Measurements from ENCODE around the gene SLC1A2.

Gene SLC1A2

DNA sequence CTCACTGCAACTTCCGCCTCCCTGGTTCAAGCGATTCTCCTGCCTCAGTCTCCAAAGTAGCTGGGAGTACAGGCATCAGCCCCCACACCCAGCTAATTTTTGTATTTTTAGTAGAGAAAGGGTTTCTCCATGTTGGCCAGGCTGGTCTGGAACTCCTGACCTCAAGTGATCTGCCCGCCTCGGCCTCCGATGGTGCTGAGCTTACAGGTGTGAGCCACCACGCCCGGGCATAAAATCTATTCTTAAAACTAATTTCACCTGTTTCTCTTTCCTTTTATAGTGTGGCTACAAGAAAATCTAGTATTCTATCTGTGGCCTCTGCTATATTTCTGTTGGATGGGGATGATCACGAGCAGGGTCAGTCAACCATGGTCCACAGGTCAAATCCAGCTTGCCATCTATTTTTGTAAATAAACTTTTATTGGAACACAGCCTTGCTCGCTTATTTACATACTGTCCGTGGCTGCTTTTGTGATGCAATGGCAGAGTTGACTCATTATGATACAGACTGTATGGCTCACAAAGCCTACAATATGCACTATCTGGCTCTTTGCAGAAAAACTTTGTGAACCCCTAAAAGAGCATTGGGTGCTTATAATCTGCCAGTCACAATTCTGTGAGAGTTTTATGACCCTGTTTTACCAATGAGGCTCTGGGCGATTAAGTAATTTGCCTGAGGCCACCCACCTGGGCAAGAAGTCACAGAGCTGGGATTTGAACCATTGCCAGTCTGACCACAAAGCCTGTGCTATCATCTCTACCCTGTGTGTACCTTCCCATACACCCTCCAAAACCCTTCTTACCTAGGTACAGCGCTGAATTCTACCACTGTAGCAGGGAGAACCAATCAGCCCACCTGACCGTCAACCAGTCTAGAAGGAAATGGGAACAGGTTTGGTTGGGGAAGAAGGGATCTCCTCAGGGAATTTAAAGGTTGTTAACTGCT lies 28.3 kb downstream of the SLC1A2 start:
- Histone ChIP-seq H3K4me3 (replicated peaks; ENCODE audit: low read depth, low read length) (peak overlapping the region; percentile 19; the same call in 1 of the 2 replicates), H3K36me3 (ENCODE audit: control insufficient read depth, insufficient read depth, low read length) (no peaks in the 10 kb centered on the region), H3K27me3 (replicated peaks; ENCODE audit: control insufficient read depth, insufficient read depth, low read length) (no peaks in the 10 kb centered on the region)
- peak; percentile 79 for DNase-seq (ENCODE audit: extremely low read depth, insufficient read length)
- TF ChIP-seq, protein P1, sequence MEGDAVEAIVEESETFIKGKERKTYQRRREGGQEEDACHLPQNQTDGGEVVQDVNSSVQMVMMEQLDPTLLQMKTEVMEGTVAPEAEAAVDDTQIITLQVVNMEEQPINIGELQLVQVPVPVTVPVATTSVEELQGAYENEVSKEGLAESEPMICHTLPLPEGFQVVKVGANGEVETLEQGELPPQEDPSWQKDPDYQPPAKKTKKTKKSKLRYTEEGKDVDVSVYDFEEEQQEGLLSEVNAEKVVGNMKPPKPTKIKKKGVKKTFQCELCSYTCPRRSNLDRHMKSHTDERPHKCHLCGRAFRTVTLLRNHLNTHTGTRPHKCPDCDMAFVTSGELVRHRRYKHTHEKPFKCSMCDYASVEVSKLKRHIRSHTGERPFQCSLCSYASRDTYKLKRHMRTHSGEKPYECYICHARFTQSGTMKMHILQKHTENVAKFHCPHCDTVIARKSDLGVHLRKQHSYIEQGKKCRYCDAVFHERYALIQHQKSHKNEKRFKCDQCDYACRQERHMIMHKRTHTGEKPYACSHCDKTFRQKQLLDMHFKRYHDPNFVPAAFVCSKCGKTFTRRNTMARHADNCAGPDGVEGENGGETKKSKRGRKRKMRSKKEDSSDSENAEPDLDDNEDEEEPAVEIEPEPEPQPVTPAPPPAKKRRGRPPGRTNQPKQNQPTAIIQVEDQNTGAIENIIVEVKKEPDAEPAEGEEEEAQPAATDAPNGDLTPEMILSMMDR (IDR thresholded peaks at IDR 0.05; ENCODE audit: insufficient read depth, low read length, poor library complexity, severe bottlenecking), result no peak

DNA sequence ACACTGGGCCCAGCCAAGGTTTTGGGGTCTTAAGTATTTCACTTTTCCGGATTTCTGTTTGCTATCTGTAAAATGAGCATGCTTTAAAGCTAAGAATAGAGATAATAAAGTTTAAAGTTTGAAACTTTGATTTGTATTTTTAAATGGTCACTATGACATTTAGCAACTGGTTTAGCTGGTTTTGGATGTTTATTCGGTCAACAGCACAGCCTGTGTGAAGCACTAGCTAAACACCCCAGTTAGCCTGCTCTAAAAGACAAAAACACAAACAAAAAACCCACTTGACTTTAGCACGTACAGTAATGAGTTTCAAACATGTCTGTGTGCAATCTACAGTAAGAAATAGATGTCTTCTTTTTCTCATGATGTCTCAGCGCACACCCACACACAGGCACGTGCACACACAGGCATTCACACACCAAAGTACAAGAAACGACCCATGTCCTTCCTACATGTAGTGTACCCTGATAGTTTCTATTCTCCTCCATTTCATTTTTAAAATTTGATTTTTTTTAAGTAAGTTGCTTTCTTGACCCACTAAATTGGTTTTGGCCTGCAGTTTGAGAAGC lies 29.4 kb downstream of the SLC1A2 start:
- no peaks in the 10 kb centered on the region for H3K27me3 ChIP-seq (replicated peaks; ENCODE audit: control insufficient read depth, insufficient read depth, low read length)
- peak; percentile 29 for DNase-seq (ENCODE audit: extremely low read depth, insufficient read length)
- no peaks in the 10 kb centered on the region for H3K36me3 ChIP-seq (ENCODE audit: control insufficient read depth, insufficient read depth, low read length)
- TF ChIP-seq, protein P1 (IDR thresholded peaks at IDR 0.05; ENCODE audit: insufficient read depth, low read length, poor library complexity, severe bottlenecking), result no peak
- no peak overlapping the region for H3K4me3 ChIP-seq (replicated peaks; ENCODE audit: low read depth, low read length)

DNA sequence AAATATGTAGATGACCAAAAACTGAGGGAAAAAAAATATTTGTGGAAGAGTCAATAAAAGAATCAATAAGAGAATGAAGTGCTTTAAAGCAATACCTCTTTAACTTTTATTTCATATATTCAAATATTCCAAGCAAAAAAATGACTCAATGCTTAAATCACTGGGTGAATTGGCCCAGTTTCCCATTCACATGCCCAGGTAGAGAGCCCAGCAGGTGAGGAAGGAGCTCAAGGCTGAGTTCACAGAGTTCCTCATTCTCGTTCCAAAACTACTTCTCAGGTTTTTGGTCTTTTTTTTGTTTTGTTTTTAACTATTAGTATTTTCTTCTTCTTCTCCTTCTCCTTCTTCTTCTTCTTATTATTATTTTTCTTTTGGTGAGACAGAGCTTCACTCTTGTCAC lies 30.2 kb downstream of the SLC1A2 start:
- Histone ChIP-seq H3K36me3 (ENCODE audit: control insufficient read depth, insufficient read depth, low read length) (no peaks in the 10 kb centered on the region), H3K4me3 (replicated peaks; ENCODE audit: low read depth, low read length) (no peak overlapping the region), H3K27me3 (replicated peaks; ENCODE audit: control insufficient read depth, insufficient read depth, low read length) (no peaks in the 10 kb centered on the region)
- TF ChIP-seq, protein P1 (IDR thresholded peaks at IDR 0.05; ENCODE audit: insufficient read depth, low read length, poor library complexity, severe bottlenecking), result no peak
- DNase-seq (ENCODE audit: extremely low read depth, insufficient read length), result no peak

DNA sequence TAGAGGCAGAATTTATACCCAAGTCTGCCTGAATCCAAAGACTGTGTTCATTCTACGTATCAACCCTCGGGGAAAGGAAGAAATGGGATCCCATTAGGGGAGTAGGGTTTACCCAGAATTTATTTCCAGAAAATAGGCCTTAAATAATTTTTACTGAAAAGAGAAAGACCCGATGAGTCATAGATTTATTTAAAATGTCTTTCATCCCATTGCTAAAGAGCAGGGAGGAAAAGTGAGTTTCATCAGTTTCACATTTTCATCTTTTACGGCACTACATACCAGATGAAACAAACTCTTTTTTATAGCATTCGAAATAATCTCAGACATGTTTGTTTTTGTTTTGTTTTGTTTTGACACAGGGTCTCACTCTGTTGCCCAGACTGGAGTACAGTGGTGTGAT lies 31.3 kb downstream of the SLC1A2 start:
- Histone ChIP-seq H3K36me3 (ENCODE audit: control insufficient read depth, insufficient read depth, low read length) (no peaks in the 10 kb centered on the region), H3K4me3 (replicated peaks; ENCODE audit: low read depth, low read length) (no peak overlapping the region), H3K27me3 (replicated peaks; ENCODE audit: control insufficient read depth, insufficient read depth, low read length) (no peaks in the 10 kb centered on the region)
- DNase-seq (ENCODE audit: extremely low read depth, insufficient read length), result no peak
- TF ChIP-seq, protein P1 (IDR thresholded peaks at IDR 0.05; ENCODE audit: insufficient read depth, low read length, poor library complexity, severe bottlenecking), result no peak

DNA sequence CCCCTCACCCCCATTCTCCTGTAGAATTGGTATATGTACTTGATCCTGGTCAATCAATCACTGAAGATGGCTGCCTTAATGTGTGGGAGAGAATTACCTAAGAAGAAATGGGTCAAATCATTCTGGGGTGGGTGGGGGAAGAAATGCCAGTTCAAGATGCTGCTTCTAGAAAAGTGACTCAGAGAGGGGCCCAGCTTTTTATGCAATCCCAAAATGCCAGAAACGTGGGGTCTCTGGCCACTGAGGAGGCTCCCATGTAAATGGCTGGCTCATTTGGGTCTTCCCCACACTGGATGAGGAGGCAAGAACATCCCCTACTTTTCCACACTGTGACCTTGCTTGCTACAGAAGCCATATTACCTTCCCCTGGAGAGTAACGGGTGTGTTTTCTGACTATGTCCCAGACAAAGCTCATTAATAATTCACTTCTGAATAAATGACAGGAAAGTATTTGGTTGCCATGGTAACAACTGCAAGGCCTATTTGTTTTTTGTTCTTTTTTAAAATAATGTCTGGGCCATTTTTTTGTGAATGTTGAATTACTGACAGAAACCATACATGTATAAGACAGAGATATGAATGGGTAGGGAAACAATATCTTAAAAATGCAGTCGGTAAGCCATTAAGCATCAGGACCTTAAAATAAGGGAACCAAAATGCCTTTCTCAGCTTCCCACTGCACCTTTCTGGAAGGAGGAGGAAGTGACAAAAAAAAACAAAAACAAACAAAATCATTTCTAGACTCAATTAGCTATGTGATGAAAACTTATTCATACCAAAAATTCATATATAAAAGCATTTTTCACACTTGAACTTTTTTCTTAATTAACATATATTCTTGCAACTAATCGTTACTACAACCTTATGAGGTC lies 32.0 kb downstream of the SLC1A2 start:
- H3K4me3 ChIP-seq (replicated peaks; ENCODE audit: low read depth, low read length), result no peak overlapping the region
- TF ChIP-seq, protein P1 (IDR thresholded peaks at IDR 0.05; ENCODE audit: insufficient read depth, low read length, poor library complexity, severe bottlenecking), result peak; percentile 30
- no peaks in the 10 kb centered on the region for H3K27me3 ChIP-seq (replicated peaks; ENCODE audit: control insufficient read depth, insufficient read depth, low read length)
- H3K36me3 ChIP-seq (ENCODE audit: control insufficient read depth, insufficient read depth, low read length), result no peaks in the 10 kb centered on the region
- DNase-seq (ENCODE audit: extremely low read depth, insufficient read length), result no peak
